Measurements from ENCODE around the gene SCYL3. TPM values are rescaled to one million over a fixed set of nuclear protein-coding genes. Genes with fewer than 3 reads are reported as not detected.
"Not testable (repeated sequence)": the region's sequence is repeated elsewhere in the genome, so short reads cannot be mapped to it uniquely, and the experiment has no call there.

The SCYL3 gene
- total RNA-seq, 1 experiment from 2014 or later = 7.4 TPM

DNA sequence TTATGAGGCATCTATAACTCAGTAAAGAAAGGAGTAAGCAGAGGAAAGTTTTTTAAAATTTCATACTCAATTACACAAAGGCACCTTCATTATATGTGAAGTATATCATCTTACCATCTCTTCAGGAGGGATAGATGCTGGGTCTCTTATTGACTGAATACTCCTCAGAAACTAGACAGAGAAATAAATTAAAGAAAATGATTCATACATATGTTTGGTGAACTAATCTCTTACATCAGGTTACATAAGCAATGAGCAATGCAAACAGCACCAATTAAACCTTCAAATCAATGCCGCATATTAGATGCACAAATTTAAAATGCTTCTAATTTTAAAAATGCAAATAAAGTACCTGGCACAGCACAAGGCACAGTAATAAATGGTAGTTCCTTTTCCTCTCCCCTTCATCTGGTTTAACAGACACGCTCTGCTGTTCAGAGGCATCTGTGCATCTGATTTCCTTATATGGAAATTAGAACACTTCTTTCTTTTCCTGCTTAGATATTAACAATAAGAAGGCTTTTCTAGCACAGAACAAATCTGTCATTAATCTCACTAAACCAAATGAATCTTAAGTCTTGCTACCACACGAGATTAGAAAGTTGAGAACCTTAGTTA lies 20.0 kb downstream of the SCYL3 start:
- ChIA-PET POLR2A (no interaction called here), CTCF (interaction anchor here (0.8 kb wide), 1 partner anchor 11 kb away, joined by 5 read pairs; no protein-coding TSS in a partner anchor)
- TF ChIP-seq, protein P1, sequence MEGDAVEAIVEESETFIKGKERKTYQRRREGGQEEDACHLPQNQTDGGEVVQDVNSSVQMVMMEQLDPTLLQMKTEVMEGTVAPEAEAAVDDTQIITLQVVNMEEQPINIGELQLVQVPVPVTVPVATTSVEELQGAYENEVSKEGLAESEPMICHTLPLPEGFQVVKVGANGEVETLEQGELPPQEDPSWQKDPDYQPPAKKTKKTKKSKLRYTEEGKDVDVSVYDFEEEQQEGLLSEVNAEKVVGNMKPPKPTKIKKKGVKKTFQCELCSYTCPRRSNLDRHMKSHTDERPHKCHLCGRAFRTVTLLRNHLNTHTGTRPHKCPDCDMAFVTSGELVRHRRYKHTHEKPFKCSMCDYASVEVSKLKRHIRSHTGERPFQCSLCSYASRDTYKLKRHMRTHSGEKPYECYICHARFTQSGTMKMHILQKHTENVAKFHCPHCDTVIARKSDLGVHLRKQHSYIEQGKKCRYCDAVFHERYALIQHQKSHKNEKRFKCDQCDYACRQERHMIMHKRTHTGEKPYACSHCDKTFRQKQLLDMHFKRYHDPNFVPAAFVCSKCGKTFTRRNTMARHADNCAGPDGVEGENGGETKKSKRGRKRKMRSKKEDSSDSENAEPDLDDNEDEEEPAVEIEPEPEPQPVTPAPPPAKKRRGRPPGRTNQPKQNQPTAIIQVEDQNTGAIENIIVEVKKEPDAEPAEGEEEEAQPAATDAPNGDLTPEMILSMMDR (IDR thresholded peaks at IDR 0.05; ENCODE audit: unreplicated experiment) = no peak
- no peak for DNase-seq (ENCODE audit: unreplicated experiment)
- BruUV-seq (replicated peaks) = no TSS peak
- peaks cover 8% of the 10 kb centered on the region for H3K4me1 Mint-ChIP-seq (ENCODE audit: insufficient read depth, unreplicated experiment)
- H3K4me3 Mint-ChIP-seq (ENCODE audit: unreplicated experiment) = no peak overlapping the region
- peaks cover 85% of the 10 kb centered on the region for H3K36me3 Mint-ChIP-seq (ENCODE audit: insufficient read depth, unreplicated experiment)
- H3K27me3 Mint-ChIP-seq (ENCODE audit: insufficient read depth, unreplicated experiment) = no peaks in the 10 kb centered on the region
- peak overlapping the region; percentile 36 for H3K27ac Mint-ChIP-seq (ENCODE audit: low read depth, unreplicated experiment)
- intact Hi-C loops (cut with micrococcal nuclease) = no loop called here
- no peaks in the 10 kb centered on the region for H3K9me3 Mint-ChIP-seq (ENCODE audit: unreplicated experiment)

DNA sequence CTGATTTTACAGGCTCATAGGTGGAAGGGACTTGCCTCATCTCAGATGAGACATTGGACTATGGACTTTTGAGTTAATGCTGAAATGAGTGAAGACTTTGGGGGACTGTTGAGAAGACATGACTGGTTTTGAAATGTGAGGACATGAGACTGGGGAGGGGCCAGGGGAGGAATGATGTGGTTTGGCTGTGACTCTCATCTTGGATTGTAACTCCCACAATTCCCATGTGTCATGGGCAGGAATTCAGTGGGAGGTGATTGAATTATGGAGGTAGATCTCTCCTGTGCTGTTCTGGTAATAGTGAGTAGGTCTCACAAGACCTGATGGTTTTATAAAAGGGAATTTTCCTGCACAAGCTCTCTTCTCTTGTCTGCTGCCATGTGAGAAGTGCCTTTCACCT lies 20.8 kb downstream of the SCYL3 start:
- no TSS peak for BruUV-seq (replicated peaks)
- Mint-ChIP-seq H3K4me3 (ENCODE audit: unreplicated experiment) (no peak overlapping the region), H3K36me3 (ENCODE audit: insufficient read depth, unreplicated experiment) (peaks cover 90% of the 10 kb centered on the region), H3K27me3 (ENCODE audit: insufficient read depth, unreplicated experiment) (no peaks in the 10 kb centered on the region), H3K9me3 (ENCODE audit: unreplicated experiment) (no peaks in the 10 kb centered on the region), H3K27ac (ENCODE audit: low read depth, unreplicated experiment) (no peak overlapping the region), H3K4me1 (ENCODE audit: insufficient read depth, unreplicated experiment) (peaks cover 8% of the 10 kb centered on the region)
- DNase-seq (ENCODE audit: unreplicated experiment) = no peak
- intact Hi-C loops (cut with micrococcal nuclease) = no loop called here
- CTCF ChIA-PET = interaction anchor here (0.6 to 1.3 kb wide), 2 partner anchors 13 to 1250 kb away, joined by 3 read pairs; no protein-coding TSS in a partner anchor
- POLR2A ChIA-PET = no interaction called here
- TF ChIP-seq, protein P1 (IDR thresholded peaks at IDR 0.05; ENCODE audit: unreplicated experiment) = no peak

- H3K27ac Mint-ChIP-seq (ENCODE audit: low read depth, unreplicated experiment); H3K9me3 Mint-ChIP-seq (ENCODE audit: unreplicated experiment); H3K4me3 Mint-ChIP-seq (ENCODE audit: unreplicated experiment); H3K27me3 Mint-ChIP-seq (ENCODE audit: insufficient read depth, unreplicated experiment); H3K4me1 Mint-ChIP-seq (ENCODE audit: insufficient read depth, unreplicated experiment); intact Hi-C loops (cut with micrococcal nuclease); DNase-seq (ENCODE audit: unreplicated experiment); BruUV-seq (replicated peaks): not testable (repeated sequence)
- ChIA-PET POLR2A (interaction anchor here (0.7 kb wide), 1 partner anchor 407 kb away, joined by 3 read pairs; no protein-coding TSS in a partner anchor), CTCF (interaction anchor here (1.3 kb wide), 1 partner anchor 12 kb away, joined by 3 read pairs; no protein-coding TSS in a partner anchor)
- peaks cover 90% of the 10 kb centered on the region for H3K36me3 Mint-ChIP-seq (ENCODE audit: insufficient read depth, unreplicated experiment)
Measured at GRCh38 chr1:169871988-169872387, 21.7 kb downstream of the SCYL3 start.

DNA sequence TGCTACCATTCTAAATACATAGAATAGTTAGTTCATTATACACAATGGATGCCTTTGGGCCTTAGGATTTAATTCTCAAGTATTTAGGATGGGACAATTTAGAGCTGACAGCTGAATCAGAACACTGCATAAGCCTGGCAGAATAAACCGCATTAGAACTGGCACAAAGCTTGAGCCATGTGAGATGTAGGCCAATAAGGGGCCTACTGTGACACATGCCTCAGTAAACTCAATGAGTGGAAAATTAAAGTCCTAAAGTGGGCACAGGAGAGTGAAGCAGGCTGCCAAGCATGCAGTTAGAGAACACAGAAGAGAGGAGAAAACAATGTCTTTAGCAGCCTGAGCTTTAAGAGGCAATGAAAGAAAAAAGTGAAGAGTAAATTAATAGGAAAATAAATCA lies 24.3 kb downstream of the SCYL3 start:
- no peaks in the 10 kb centered on the region for H3K9me3 Mint-ChIP-seq (ENCODE audit: unreplicated experiment)
- CTCF ChIA-PET = interaction anchor here (0.6 to 1.1 kb wide), 4 partner anchors 9 to 268 kb away, joined by 3 to 4 read pairs (median 3); no protein-coding TSS in a partner anchor

More for the DNA sequence above, 24.3 kb downstream of the SCYL3 start:
- POLR2A ChIA-PET = interaction anchor here (0.6 to 0.9 kb wide), 2 partner anchors 24 to 403 kb away, joined by 3 read pairs; no protein-coding TSS in a partner anchor
- Mint-ChIP-seq H3K27me3 (ENCODE audit: insufficient read depth, unreplicated experiment) (no peaks in the 10 kb centered on the region), H3K27ac (ENCODE audit: low read depth, unreplicated experiment) (no peak overlapping the region), H3K4me1 (ENCODE audit: insufficient read depth, unreplicated experiment) (peaks cover 7% of the 10 kb centered on the region), H3K36me3 (ENCODE audit: insufficient read depth, unreplicated experiment) (peaks cover 88% of the 10 kb centered on the region), H3K4me3 (ENCODE audit: unreplicated experiment) (no peak overlapping the region)
- TF ChIP-seq, protein P1 (IDR thresholded peaks at IDR 0.05; ENCODE audit: unreplicated experiment) = no peak
- intact Hi-C loops (cut with micrococcal nuclease) = no loop called here
- DNase-seq (ENCODE audit: unreplicated experiment) = no peak
- no TSS peak for BruUV-seq (replicated peaks)
